ENCODE results near the gene ADISSP. TPM values are rescaled to one million over a fixed set of nuclear protein-coding genes. Genes with fewer than 3 reads are reported as not detected.

Gene ADISSP
- total RNA-seq, 1 experiment from 2014 or later, result 99.4 TPM

- no peaks in the 10 kb centered on the region for H3K27me3 ChIP-seq (ENCODE audit: insufficient read depth, low read length)
- ATAC-seq (no peak), DNase-seq (ENCODE audit: low read depth, low spot score) (no peak)
- ChIA-PET RAD21 (ENCODE audit: low non-redundant PET in 1 of 2, low total read pairs in 2 of 2, uncharacterized antibody in 2 of 2, unreplicated experiment in 2 of 2) (no interaction called here), POLR2A (no interaction called here), CTCF (no interaction called here)
- H3K9me2 ChIP-seq (ENCODE audit: insufficient read depth), result no peaks in the 10 kb centered on the region
- no peak overlapping the region for H3K4me3 ChIP-seq (replicated peaks in 1 of 2; ENCODE audit: low read depth in 1 of 2, low read length in 2 of 2)
- intact Hi-C loops (cut with micrococcal nuclease), result no loop called here
- BruUV-seq (replicated peaks), result no TSS peak
- peaks cover 47 to 80% of the 10 kb centered on the region in 2 experiments for H3K4me1 ChIP-seq (ENCODE audit: control insufficient read depth in 1 of 2, insufficient read depth in 2 of 2, low read length in 2 of 2)
- no peaks in the 10 kb centered on the region for H3K9me3 ChIP-seq (ENCODE audit: control insufficient read depth in 1 of 2, insufficient read depth in 1 of 2, low read depth in 1 of 2, low read length in 2 of 2)
- H2AFZ ChIP-seq (ENCODE audit: low read depth, low read length, poor library complexity, severe bottlenecking), result no peak overlapping the region
- TF ChIP-seq, protein P1, sequence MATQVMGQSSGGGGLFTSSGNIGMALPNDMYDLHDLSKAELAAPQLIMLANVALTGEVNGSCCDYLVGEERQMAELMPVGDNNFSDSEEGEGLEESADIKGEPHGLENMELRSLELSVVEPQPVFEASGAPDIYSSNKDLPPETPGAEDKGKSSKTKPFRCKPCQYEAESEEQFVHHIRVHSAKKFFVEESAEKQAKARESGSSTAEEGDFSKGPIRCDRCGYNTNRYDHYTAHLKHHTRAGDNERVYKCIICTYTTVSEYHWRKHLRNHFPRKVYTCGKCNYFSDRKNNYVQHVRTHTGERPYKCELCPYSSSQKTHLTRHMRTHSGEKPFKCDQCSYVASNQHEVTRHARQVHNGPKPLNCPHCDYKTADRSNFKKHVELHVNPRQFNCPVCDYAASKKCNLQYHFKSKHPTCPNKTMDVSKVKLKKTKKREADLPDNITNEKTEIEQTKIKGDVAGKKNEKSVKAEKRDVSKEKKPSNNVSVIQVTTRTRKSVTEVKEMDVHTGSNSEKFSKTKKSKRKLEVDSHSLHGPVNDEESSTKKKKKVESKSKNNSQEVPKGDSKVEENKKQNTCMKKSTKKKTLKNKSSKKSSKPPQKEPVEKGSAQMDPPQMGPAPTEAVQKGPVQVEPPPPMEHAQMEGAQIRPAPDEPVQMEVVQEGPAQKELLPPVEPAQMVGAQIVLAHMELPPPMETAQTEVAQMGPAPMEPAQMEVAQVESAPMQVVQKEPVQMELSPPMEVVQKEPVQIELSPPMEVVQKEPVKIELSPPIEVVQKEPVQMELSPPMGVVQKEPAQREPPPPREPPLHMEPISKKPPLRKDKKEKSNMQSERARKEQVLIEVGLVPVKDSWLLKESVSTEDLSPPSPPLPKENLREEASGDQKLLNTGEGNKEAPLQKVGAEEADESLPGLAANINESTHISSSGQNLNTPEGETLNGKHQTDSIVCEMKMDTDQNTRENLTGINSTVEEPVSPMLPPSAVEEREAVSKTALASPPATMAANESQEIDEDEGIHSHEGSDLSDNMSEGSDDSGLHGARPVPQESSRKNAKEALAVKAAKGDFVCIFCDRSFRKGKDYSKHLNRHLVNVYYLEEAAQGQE (IDR thresholded peaks at IDR 0.05; ENCODE audit: low read depth), result no peak
- peak; percentile 16; the same call in 1 of the 2 replicates for TF ChIP-seq POLR2AphosphoS5 (IDR thresholded peaks at IDR 0.05; ENCODE audit: low read depth, low read length)
- no peak overlapping the region for H3K9ac ChIP-seq (ENCODE audit: low read length)
- no peaks in the 10 kb centered on the region for H4K20me1 ChIP-seq (ENCODE audit: insufficient read depth)
- H3K36me3 ChIP-seq (ENCODE audit: control insufficient read depth in 1 of 2, insufficient read depth in 2 of 2, low read length in 2 of 2), result peaks cover 34 to 74% of the 10 kb centered on the region in 2 experiments
- H3K79me2 ChIP-seq (ENCODE audit: insufficient read depth, low read length), result peaks cover 62% of the 10 kb centered on the region
- H3K4me2 ChIP-seq (ENCODE audit: low read length), result no peak overlapping the region
- H3K27ac ChIP-seq (ENCODE audit: low read depth, low read length), result peak overlapping the region; percentile 30; the same call in 1 of the 2 replicates
These were observed 34.3 kb upstream of the ADISSP start for GRCh38 chr20:3801846-3802245.

- Histone ChIP-seq H4K20me1 (ENCODE audit: insufficient read depth) (no peaks in the 10 kb centered on the region), H3K9ac (ENCODE audit: low read length) (no peak overlapping the region), H3K4me1 (ENCODE audit: control insufficient read depth in 1 of 2, insufficient read depth in 2 of 2, low read length in 2 of 2) (peaks cover 41 to 74% of the 10 kb centered on the region in 2 experiments), H3K27ac (ENCODE audit: low read depth, low read length) (peak overlapping the region; percentile 30; the same call in 1 of the 2 replicates), H3K9me3 (ENCODE audit: control insufficient read depth in 1 of 2, insufficient read depth in 1 of 2, low read depth in 1 of 2, low read length in 2 of 2) (no peaks in the 10 kb centered on the region), H3K36me3 (ENCODE audit: control insufficient read depth in 1 of 2, insufficient read depth in 2 of 2, low read length in 2 of 2) (peaks cover 34 to 74% of the 10 kb centered on the region in 2 experiments), H3K9me2 (ENCODE audit: insufficient read depth) (no peaks in the 10 kb centered on the region), H3K4me2 (ENCODE audit: low read length) (no peak overlapping the region), H3K27me3 (ENCODE audit: insufficient read depth, low read length) (no peaks in the 10 kb centered on the region), H3K4me3 (replicated peaks in 1 of 2; ENCODE audit: low read depth in 1 of 2, low read length in 2 of 2) (no peak overlapping the region), H2AFZ (ENCODE audit: low read depth, low read length, poor library complexity, severe bottlenecking) (no peak overlapping the region), H3K79me2 (ENCODE audit: insufficient read depth, low read length) (peaks cover 67% of the 10 kb centered on the region)
- ATAC-seq, result no peak
- no peak for DNase-seq (ENCODE audit: low read depth, low spot score)
- ChIA-PET CTCF (interaction anchor here (1.2 kb wide), 1 partner anchor 17 kb away, joined by 5 read pairs; no protein-coding TSS in a partner anchor), RAD21 (ENCODE audit: low non-redundant PET in 1 of 2, low total read pairs in 2 of 2, uncharacterized antibody in 2 of 2, unreplicated experiment in 2 of 2) (no interaction called here), POLR2A (interaction anchor here (2.7 kb wide), 1 partner anchor 13 kb away, joined by 13 read pairs; no protein-coding TSS in a partner anchor)
- no TSS peak for BruUV-seq (replicated peaks)
- intact Hi-C loops (cut with micrococcal nuclease), result no loop called here
- TF ChIP-seq, protein P2, sequence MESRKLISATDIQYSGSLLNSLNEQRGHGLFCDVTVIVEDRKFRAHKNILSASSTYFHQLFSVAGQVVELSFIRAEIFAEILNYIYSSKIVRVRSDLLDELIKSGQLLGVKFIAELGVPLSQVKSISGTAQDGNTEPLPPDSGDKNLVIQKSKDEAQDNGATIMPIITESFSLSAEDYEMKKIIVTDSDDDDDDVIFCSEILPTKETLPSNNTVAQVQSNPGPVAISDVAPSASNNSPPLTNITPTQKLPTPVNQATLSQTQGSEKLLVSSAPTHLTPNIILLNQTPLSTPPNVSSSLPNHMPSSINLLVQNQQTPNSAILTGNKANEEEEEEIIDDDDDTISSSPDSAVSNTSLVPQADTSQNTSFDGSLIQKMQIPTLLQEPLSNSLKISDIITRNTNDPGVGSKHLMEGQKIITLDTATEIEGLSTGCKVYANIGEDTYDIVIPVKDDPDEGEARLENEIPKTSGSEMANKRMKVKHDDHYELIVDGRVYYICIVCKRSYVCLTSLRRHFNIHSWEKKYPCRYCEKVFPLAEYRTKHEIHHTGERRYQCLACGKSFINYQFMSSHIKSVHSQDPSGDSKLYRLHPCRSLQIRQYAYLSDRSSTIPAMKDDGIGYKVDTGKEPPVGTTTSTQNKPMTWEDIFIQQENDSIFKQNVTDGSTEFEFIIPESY (IDR thresholded peaks at IDR 0.05; ENCODE audit: extremely low read depth, insufficient replicate concordance, low read length), result no peak
- TF ChIP-seq ZNF274 (IDR thresholded peaks at IDR 0.05; ENCODE audit: low read depth, low read length) (no peak), EZH2 (IDR thresholded peaks at IDR 0.05) (no peak), SRF (IDR thresholded peaks at IDR 0.05; ENCODE audit: low read depth) (no peak), FOSL1 (IDR thresholded peaks at IDR 0.05; ENCODE audit: low read depth) (no peak), ELF1 (IDR thresholded peaks at IDR 0.05; ENCODE audit: borderline replicate concordance, low read depth) (no peak), POLR2AphosphoS5 (IDR thresholded peaks at IDR 0.05; ENCODE audit: low read depth, low read length) (no peak; the same call in 1 of the 2 replicates)
- TF ChIP-seq, protein P3, sequence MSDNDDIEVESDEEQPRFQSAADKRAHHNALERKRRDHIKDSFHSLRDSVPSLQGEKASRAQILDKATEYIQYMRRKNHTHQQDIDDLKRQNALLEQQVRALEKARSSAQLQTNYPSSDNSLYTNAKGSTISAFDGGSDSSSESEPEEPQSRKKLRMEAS (IDR thresholded peaks at IDR 0.05), result no peak
- TF ChIP-seq, protein P1 (IDR thresholded peaks at IDR 0.05; ENCODE audit: low read depth), result no peak
These were observed 33.7 kb upstream of the ADISSP start for GRCh38 chr20:3801299-3801698.

Data from HCT116 (cell line).